Activated CD4-positive, alpha-beta memory T cell treated with anti-CD3 and anti-CD28 coated beads for 36 hours (primary cell): ENCODE data around the gene RHOXF2B. TPM values are rescaled to one million over a fixed set of nuclear protein-coding genes. Genes with fewer than 3 reads are reported as not detected.
"Not testable (repeated sequence)": the region's sequence is repeated elsewhere in the genome, so short reads cannot be mapped to it uniquely, and the experiment has no call there.

Experiments used
- CTCF ChIA-PET: fragments of 350-600 bp; sonication (Branson Sonifier 250); formaldehyde crosslinking; loops from one replicate; lab custom pipeline; 2021; ENCODE audit warnings: antibody characterized with exemption, inconsistent platforms; lab: Charles Lee
- POLR2A ChIA-PET: fragments of 350-600 bp; sonication (Branson Sonifier 250); formaldehyde crosslinking; loops from one replicate; lab custom pipeline; 2021; ENCODE audit warnings: antibody characterized with exemption; lab: Charles Lee
- DNase-seq: peaks from one replicate; pipeline ENCODE4 v3.0.0-alpha.2; 2020
- H3K27ac Mint-ChIP-seq: one replicate; pipeline ENCODE4 v1.8.0; 2021; ENCODE audit warnings: mixed read lengths
- H3K27me3 Mint-ChIP-seq: one replicate; pipeline ENCODE4 v1.8.0; 2021; ENCODE audit warnings: mixed read lengths
- H3K36me3 Mint-ChIP-seq: one replicate; pipeline ENCODE4 v1.8.0; 2021; ENCODE audit warnings: mixed read lengths
- H3K4me1 Mint-ChIP-seq: one replicate; pipeline ENCODE4 v1.8.0; 2021; ENCODE audit warnings: low read depth, mixed read lengths
- H3K4me3 Mint-ChIP-seq: one replicate; pipeline ENCODE4 v1.8.0; 2021; ENCODE audit warnings: mild to moderate bottlenecking, mixed read lengths
- H3K9me3 Mint-ChIP-seq: one replicate; pipeline ENCODE4 v1.8.0; 2021; ENCODE audit warnings: mixed read lengths
- intact Hi-C: fragments of 100-400 bp; cut with micrococcal nuclease; formaldehyde crosslinking; loops from one replicate; pipeline ENCODE4 v1.15.1; 2023
- total RNA-seq, 2 experiments: library from RNA; stranded (reverse); gene quantifications; one replicate each; pipeline ENCODE4 v1.2.3, GENCODE V29; 2021

Gene RHOXF2B
- total RNA-seq, 2 experiments from 2014 or later = not detected

GRCh38 chrX:120042247-120042646, 35.2 kb downstream of the RHOXF2B start:
- intact Hi-C loops, H3K4me1 Mint-ChIP-seq, H3K9me3 Mint-ChIP-seq, POLR2A ChIA-PET, CTCF ChIA-PET, H3K36me3 Mint-ChIP-seq, H3K27ac Mint-ChIP-seq, H3K4me3 Mint-ChIP-seq, DNase-seq, H3K27me3 Mint-ChIP-seq: not testable (repeated sequence)

- H3K36me3 Mint-ChIP-seq, H3K4me1 Mint-ChIP-seq, POLR2A ChIA-PET, intact Hi-C loops, H3K27me3 Mint-ChIP-seq, CTCF ChIA-PET, H3K4me3 Mint-ChIP-seq, H3K27ac Mint-ChIP-seq, H3K9me3 Mint-ChIP-seq, DNase-seq: not testable (repeated sequence)
Measured at GRCh38 chrX:120040176-120040575, 37.3 kb downstream of the RHOXF2B start.

GRCh38 chrX:120039087-120039733, 38.3 kb downstream of the RHOXF2B start:
- H3K36me3 Mint-ChIP-seq, H3K27me3 Mint-ChIP-seq, POLR2A ChIA-PET, H3K4me1 Mint-ChIP-seq, H3K4me3 Mint-ChIP-seq, intact Hi-C loops, CTCF ChIA-PET, DNase-seq, H3K9me3 Mint-ChIP-seq, H3K27ac Mint-ChIP-seq: not testable (repeated sequence)

GRCh38 chrX:120036704-120037103, 40.8 kb downstream of the RHOXF2B start:
- intact Hi-C loops = no loop called here
- ChIA-PET CTCF (interaction anchor here (1.4 kb wide), 1 partner anchor 177 kb away, joined by 7 read pairs; no protein-coding TSS in a partner anchor), POLR2A (no interaction called here)
- no peaks in the 10 kb centered on the region for H3K36me3 Mint-ChIP-seq
- no peaks in the 10 kb centered on the region for H3K27me3 Mint-ChIP-seq
- no peaks in the 10 kb centered on the region for H3K9me3 Mint-ChIP-seq
- no peak for DNase-seq
- H3K27ac Mint-ChIP-seq = no peak overlapping the region
- H3K4me3 Mint-ChIP-seq = no peak overlapping the region
- H3K4me1 Mint-ChIP-seq = no peaks in the 10 kb centered on the region

- H3K36me3 Mint-ChIP-seq, H3K4me1 Mint-ChIP-seq, intact Hi-C loops, DNase-seq, H3K9me3 Mint-ChIP-seq, POLR2A ChIA-PET, H3K27ac Mint-ChIP-seq, H3K4me3 Mint-ChIP-seq, H3K27me3 Mint-ChIP-seq: not testable (repeated sequence)
- CTCF ChIA-PET = interaction anchor here (1.4 kb wide), 1 partner anchor 178 kb away, joined by 7 read pairs; no protein-coding TSS in a partner anchor
Measured at GRCh38 chrX:120035522-120036309, 41.8 kb downstream of the RHOXF2B start.

GRCh38 chrX:120029354-120029753, 48.1 kb downstream of the RHOXF2B start:
- ChIA-PET CTCF (no interaction called here), POLR2A (no interaction called here)
- peaks cover 3% of the 10 kb centered on the region for H3K27me3 Mint-ChIP-seq

GRCh38 chrX:120023259-120023658, 54.2 kb downstream of the RHOXF2B start:
- Mint-ChIP-seq H3K36me3 (no peaks in the 10 kb centered on the region), H3K4me3 (no peak overlapping the region), H3K27me3 (peaks cover 5% of the 10 kb centered on the region), H3K9me3 (no peaks in the 10 kb centered on the region), H3K27ac (no peak overlapping the region), H3K4me1 (no peaks in the 10 kb centered on the region)
- CTCF ChIA-PET = no interaction called here
- POLR2A ChIA-PET = no interaction called here
- intact Hi-C loops = no loop called here
- DNase-seq = no peak

More at GRCh38 chrX:120029354-120029753, 48.1 kb downstream of the RHOXF2B start:
- no peak for DNase-seq
- intact Hi-C loops = no loop called here
- Mint-ChIP-seq H3K9me3 (no peaks in the 10 kb centered on the region), H3K4me1 (no peaks in the 10 kb centered on the region), H3K36me3 (no peaks in the 10 kb centered on the region), H3K27ac (no peak overlapping the region), H3K4me3 (no peak overlapping the region)

GRCh38 chrX:120022763-120023162, 54.7 kb downstream of the RHOXF2B start:
- ChIA-PET POLR2A (no interaction called here), CTCF (no interaction called here)
- no peak for DNase-seq
- H3K27me3 Mint-ChIP-seq = peaks cover 7% of the 10 kb centered on the region
- no peaks in the 10 kb centered on the region for H3K36me3 Mint-ChIP-seq
- intact Hi-C loops = no loop called here
- H3K4me1 Mint-ChIP-seq = no peaks in the 10 kb centered on the region
- H3K9me3 Mint-ChIP-seq = no peaks in the 10 kb centered on the region
- no peak overlapping the region for H3K27ac Mint-ChIP-seq
- no peak overlapping the region for H3K4me3 Mint-ChIP-seq

Other genes with a start within 250 kb of the RHOXF2B start
- 10 to 100 TPM; 14.8 to 15.3 TPM for gene UPF3B, start 224.7 kb downstream of the RHOXF2B start, total RNA-seq
- gene RNF113A, start 206.0 kb downstream of the RHOXF2B start, total RNA-seq = 10 to 100 TPM; 23.1 to 26.2 TPM
- gene NDUFA1, start 205.9 kb downstream of the RHOXF2B start, total RNA-seq = 100 to 1,000 TPM; 103 to 104 TPM
- gene AKAP14, start 181.8 kb downstream of the RHOXF2B start, total RNA-seq = not detected
- gene NKAP, start 133.9 kb downstream of the RHOXF2B start, total RNA-seq = 10 to 100 TPM; 10.8 to 11.7 TPM
- not detected for gene RHOXF1, start 38.2 kb upstream of the RHOXF2B start, total RNA-seq
- not detected for gene RHOXF2, start 80.9 kb upstream of the RHOXF2B start, total RNA-seq
- gene ZBTB33, start 173.1 kb upstream of the RHOXF2B start, total RNA-seq = 10 to 100 TPM; 13.6 to 14.0 TPM
- not detected for gene TMEM255A, start 233.8 kb upstream of the RHOXF2B start, total RNA-seq